OCI-LY1 (cell line): ENCODE results near the gene RFNG.

ENCODE experiments used
- EZH2 ChIP-seq: fragments of 200-600 bp; sonication (generic), shearing (Covaris generic); IDR thresholded peaks from 2 replicates; pipeline ENCODE4 v1.8.0; 2017; ENCODE audit warnings: borderline replicate concordance, mixed run types, mild to moderate bottlenecking, antibody characterized with exemption, low read length, moderate library complexity, mixed read lengths
- TF ChIP-seq, protein P1 (sequence below): fragments of 200-600 bp; sonication (generic), shearing (Covaris generic); IDR thresholded peaks from 2 replicates; pipeline ENCODE4 v1.5.1; 2017; ENCODE audit warnings: mild to moderate bottlenecking, antibody characterized with exemption, low read length, moderate library complexity, mixed read lengths

DNA sequence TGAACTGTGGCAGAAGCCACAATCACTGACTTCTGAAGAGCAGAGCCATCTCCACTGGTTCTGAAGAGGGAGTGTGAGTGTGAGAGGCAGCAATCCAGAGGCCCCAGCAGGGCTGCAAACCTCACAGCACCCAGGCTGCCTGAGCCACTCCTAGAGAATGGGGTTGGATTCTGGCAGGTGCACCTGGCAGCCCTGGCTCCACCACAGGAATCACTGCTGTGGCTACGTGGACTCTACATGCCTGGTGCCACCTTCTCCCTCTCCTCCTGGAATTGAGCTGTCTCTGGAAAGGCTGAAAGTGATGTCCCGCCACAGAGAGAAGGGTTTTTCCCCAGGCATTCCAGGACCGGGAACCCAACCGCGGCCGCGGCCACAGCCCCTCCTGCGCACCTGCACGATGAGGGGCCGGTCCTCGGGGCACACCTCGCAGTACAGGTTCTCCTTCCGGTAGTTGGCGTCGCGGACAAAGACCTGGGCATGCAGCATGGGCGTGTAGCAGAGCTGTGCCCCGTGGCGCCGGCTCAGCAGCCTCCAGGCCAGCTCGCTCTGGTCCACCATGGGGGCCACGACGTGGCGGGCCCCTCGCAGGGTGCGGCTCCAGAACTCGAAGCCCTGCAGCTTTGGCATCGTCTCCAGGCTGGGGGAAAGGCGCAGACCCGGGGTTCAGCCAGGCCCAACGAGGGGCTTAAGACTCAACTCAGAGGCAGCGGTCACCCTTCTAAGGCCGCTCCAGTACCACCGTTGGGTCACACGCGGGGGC lies 13.0 kb upstream of the RFNG start:
- TF ChIP-seq, protein P1, sequence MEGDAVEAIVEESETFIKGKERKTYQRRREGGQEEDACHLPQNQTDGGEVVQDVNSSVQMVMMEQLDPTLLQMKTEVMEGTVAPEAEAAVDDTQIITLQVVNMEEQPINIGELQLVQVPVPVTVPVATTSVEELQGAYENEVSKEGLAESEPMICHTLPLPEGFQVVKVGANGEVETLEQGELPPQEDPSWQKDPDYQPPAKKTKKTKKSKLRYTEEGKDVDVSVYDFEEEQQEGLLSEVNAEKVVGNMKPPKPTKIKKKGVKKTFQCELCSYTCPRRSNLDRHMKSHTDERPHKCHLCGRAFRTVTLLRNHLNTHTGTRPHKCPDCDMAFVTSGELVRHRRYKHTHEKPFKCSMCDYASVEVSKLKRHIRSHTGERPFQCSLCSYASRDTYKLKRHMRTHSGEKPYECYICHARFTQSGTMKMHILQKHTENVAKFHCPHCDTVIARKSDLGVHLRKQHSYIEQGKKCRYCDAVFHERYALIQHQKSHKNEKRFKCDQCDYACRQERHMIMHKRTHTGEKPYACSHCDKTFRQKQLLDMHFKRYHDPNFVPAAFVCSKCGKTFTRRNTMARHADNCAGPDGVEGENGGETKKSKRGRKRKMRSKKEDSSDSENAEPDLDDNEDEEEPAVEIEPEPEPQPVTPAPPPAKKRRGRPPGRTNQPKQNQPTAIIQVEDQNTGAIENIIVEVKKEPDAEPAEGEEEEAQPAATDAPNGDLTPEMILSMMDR: no peak
- TF ChIP-seq EZH2: no peak
